HG02970 (cell line): ENCODE results near the gene ZNRF1.

ENCODE experiments used
- ATAC-seq: cut with Tn5 transposase; IDR thresholded peaks from one replicate; pipeline ENCODE4 v1.9.1; 2021; ENCODE audit warnings: mild to moderate bottlenecking, moderate library complexity, moderate number of reproducible peaks; ENCODE audit not compliant: unreplicated experiment, low FRiP score

Gene ZNRF1

GRCh38 chr16:75095204-75095621 lies 96.4 kb downstream of the ZNRF1 start:
- ATAC-seq = no peak

GRCh38 chr16:75096656-75097055 lies 97.8 kb downstream of the ZNRF1 start:
- no peak for ATAC-seq

- ATAC-seq = no peak
Measured at GRCh38 chr16:75097191-75097761, 98.5 kb downstream of the ZNRF1 start.

- ATAC-seq = no peak
Measured at GRCh38 chr16:75097941-75098901, 99.4 kb downstream of the ZNRF1 start.

DNA sequence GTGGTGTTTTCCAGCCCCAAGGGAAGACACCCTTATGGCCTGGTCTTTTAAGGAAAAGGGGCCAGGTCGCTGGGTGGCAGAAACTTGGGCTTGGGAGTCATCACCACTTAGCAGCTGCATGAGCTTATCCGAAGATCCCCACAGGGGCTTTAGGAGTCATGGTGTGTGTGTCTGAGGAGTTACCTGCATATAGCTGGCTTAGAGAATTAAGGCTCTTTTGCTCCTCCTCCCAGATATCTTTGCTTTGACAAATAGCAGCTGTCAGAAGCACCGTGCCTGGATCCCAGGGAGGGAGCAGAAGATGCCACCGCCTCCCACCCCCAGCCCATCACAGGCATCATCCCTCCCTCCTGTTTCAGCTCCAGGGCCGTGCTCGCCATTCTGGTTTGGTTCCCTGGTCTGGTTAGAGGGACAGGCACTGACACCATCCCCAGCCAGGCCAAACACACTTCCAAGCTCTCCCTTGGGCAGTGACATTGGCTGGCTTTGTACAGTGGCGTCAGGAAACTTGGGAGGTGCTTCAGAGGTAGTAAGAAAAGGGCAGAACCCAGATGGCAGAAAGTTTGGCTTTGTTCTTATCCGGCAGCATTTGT lies 100.3 kb downstream of the ZNRF1 start:
- no peak for ATAC-seq

DNA sequence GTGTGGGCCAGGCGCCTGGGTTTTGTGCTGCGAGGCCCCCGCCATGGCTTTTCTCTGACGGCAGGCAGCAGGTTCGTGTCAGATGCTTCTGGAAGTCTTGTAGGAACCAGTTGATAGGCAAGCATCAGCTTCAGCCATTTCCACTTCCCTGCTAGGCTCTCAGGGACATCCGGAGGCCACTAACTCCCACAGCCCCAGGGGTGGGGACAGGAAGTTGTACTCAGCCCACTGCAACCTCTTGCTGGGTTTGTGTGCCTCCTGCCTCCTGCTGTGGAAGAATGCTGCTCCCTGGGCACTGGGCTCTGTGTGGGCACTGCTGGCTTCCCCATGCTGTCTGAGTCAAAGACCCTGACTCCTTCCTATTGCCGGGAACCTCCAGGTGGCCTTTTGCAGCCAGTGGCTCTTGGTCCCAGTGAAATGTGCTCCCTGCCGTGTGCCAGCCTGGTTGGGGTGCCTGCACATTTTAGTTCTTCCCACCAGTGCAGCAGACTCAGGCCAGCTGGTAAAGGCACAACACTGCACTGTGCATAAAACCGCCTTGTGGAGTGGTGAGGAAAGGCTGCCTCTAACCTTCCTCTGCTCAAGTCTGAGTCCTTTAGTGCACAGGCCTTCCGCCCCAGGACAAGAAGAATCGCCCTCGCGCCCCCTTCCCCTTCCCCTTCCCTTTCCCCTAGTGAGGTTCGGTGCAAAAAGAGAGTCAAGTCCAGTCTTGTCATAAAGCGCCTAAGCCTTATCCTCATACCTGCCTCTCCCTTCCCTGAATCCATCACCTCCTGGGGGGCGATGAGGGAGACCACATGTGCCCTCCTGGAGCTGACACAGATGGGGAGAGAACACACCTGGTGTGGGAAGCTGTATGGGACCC lies 101.1 kb downstream of the ZNRF1 start:
- no peak for ATAC-seq

GRCh38 chr16:75100603-75100990 lies 101.8 kb downstream of the ZNRF1 start:
- ATAC-seq = no peak

GRCh38 chr16:75101635-75102034 lies 102.8 kb downstream of the ZNRF1 start:
- no peak for ATAC-seq

DNA sequence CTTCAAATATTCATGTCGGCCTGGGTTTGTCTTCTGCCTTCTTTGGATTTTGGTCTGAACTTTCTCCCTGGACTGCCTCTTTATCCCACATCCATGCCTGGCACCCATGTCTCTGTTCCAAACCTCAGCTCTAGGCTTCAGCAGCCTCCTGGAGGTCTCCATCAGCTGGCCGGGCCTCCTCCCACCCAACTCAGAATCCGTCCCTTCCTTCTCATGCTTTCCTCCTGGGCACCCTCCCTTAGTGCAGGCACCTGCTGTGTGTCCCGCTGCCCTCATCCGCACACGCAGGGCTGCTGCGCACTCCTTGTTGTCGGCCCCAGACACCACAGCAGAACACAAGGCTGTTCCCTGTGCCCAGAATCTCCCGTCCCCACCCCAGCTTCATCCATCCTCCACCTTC lies 103.8 kb downstream of the ZNRF1 start:
- no peak for ATAC-seq

- no peak for ATAC-seq
Measured at GRCh38 chr16:75103994-75104393, 105.2 kb downstream of the ZNRF1 start.

GRCh38 chr16:75104836-75105235 lies 106.0 kb downstream of the ZNRF1 start:
- ATAC-seq = no peak

DNA sequence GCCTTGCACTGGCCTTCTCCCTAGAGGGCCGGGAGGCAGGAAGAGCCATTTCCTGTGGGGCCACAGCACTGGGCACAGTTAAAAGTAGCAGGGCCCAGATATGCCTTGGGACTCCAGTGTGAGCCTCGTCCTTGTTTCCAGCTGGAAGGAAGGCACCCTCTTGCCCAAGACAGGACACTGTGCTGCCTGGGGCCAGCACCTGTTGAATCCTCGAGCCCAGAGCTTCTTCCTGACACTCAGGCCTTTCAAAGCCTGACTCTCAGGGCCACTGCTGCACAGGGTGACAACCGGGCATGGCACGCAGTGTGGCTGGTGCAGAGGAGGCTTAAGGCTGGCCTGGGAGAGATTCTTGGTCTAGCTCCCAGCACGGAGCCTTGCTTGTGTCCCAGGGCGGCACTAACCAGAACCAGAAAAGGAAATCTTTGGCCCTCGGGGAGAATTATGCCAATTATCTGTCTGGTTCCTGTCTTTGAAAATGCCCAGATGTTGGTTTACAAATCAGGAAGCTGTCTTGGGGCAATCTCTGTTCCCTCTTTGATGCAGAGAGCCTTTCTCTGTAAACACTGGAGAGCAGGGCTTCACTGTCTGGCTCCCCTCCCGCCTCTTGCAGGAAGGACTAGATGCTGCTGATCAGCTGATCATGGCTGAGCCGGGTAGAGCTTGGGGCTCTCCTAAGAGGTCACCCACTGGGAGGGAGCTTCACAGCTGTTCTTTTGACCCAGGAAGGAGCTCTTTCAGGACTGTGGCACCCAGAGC lies 106.7 kb downstream of the ZNRF1 start:
- ATAC-seq = no peak

DNA sequence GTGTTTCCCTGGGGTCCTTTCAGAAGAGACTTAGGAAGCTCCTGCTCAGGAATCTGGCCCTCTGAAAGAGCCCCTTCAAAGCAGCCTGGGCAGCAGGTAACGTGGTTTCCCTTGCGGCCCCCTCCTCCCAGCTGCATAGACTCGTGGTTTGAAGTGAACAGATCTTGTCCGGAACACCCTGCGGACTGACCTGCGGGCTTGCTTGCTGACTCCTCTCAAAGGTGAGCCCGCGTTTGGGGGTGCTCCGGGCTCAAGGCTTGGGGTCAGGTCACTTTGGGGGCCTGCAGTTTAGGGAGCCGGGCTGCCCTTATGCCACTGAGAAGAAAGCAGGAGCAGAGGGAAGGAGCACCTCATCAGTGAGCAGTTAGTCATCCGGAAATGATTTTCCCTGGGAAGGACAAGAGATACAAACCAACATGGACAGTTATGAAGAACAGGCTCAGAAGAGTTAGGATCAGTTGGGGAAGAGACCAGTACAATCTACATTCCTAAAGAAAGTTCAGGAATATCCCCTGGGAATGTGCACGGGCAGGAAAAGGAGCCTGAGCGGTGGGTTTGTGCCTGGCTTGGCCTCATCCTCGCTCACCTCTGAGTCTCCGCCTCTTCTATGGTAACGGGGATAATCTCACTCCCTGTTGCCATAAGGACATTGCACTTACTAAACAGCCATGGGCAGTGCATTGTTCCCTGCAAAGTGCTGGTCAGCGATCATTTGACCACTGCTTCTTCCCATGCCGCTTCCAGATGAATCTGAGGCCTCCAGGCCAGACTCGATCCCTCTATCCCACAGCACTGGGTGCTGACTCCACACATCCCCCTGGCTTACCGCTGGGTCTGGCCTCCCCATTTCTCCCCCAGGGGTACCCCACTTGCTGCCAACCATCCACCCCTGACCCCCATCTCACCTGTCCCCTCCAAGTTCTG lies 107.8 kb downstream of the ZNRF1 start:
- ATAC-seq = no peak

- ATAC-seq = no peak
Measured at GRCh38 chr16:75107505-75107904, 108.7 kb downstream of the ZNRF1 start.

DNA sequence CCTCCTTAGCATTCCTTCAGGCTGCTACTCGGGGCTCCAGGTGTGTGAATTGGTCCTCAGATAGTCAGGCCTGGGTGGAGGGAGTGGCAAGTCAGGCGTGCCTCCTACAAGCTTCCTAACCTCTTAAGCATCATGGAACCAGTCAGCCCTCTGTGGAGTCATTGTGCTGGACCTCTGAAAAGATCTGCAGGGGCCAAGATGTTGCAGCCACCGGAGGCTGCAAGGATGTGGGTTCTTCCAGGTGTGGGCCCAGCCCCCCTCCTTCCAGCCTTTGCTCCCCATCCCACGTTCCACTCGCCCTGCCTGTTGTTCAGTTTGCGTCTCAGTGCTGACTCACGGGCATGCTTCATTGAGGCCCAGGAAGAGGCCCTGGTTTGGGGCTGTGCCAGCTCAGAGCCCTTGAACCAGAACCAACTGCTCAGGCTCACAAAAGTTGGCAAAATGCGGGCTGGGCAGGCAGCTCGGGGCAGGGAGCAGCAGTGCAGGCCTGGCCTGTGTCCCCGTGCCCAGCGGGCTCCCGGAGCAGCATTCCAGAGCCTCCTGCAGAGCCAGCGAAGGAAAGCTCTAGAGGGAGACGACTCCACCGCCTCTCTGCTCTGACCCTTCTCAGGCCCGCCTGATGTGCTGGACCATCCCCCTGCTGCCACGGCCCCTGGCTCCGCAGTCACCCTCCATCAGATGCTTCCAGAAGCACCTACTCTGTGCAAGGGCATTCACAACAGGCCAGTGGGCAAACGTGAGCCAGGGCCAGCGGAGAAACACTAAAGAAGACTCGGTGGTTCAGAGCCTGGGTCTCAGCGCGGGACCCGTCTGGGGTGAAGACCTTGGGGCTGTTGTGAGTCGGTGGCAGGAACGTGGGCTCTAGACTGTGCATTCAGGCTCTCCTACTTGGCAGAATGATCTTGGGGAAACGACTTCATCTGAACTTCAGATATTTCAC lies 110.2 kb downstream of the ZNRF1 start:
- ATAC-seq = no peak

GRCh38 chr16:75109732-75110243 lies 111.0 kb downstream of the ZNRF1 start:
- ATAC-seq = no peak

DNA sequence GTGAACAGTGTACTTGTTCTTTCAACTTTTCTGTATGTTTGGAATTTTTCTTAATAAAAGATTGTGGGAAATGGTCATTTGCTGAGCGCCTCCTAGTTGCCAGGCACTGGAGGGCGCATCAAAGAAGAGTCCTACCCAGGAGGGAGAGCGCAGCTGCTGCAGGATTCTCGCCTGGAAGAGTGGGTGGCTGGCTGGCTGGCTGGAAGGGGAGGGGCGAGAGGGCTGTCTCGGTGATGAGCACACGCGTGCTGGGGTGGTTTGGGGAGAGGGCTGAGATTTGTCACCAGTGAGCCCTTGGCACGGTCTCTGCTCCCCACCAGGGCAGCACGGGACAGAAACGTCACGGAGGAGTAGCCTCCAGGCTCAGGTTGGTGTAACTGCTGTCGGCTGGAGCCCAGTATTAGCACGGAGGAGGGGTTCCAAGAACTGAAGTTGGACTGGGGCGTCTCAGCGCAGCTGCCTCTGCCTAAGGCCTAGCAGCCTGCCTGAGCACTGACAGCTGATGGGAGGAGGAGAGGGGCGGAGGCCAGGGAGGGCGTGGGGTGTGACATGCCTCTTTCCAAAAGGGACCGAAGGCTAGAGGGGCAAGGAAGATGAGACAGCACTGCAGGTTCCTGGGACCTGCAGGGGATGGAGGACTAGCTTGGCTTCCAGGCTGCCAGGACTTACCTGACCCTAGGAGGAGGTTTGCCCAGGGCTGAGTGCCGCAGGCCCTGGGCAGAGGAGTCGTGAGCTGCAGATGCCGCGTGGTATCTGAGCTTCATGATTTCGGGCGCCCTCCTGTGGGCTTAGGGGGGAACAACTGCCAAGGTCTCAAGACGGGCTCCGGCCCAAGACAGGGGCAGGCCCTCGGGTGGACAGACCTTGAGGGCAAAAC lies 112.1 kb downstream of the ZNRF1 start:
- peak; percentile 83 for ATAC-seq
